ENCODE measurements around the gene NEDD8.

Gene NEDD8

DNA sequence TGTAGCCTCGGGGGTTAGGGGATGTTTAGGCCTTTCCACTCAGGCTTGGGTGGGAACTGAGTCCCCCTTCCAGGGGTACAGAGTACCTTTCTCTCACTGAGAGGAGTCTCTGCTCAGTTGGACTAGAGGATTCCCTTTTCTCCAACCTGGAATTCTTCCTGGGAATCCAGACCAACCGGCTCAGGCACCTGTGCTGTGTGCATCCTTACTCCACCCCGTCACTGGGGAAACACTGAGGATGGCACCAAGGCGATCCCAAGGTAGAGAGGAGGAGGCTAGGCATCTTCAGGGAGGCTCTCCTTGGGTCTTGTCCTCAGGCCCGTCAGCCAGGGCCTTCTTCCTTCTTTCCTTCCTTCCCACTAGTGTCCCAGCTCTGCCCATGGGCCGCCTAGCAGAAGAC is 31.7 kb upstream of the NEDD8 start:
- DNase-seq (ENCODE audit: low spot score), result no peak

DNA sequence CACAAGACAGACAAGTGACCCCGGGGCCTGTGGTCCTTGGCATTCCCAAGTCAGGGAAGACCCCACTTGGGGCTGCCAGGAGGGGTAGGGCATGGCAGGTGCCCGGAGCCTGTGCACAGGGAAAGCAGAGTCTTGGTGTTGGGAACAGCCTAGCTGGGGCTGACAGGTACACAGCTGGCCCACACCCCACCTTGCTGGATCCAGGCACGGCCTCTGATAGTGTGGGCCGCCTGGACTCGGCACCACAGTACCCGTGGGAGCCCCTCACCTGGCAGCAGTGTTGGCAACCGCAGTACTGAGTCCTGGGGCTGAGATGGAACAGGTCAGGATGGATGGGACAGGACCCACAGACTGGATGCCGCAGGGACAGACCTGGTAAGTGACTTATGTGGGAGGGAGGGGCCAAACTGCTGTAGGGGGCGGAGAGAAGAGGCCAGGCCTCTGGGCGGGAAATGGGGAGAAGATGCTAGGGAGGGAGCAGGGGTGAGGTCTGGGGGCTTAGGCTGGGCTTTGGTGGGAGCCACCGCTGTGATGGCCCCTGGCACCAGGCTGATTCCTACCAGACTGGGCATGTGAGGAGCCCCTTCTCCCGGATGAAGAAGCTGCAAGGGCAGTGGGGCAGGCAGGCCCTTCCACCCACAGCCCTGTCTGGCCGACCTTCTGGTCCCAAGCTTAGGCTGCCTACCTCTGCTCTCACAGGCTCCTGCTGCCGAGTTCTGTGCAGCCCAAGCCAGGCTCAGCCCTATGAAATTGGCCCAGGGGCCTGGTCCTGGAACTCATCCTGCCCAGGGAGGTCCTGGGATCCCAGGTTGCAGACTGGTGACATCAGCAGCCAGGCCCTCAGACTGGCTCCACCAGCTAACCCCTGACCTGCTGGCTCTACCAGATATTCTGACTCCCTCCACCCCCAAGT is 30.9 kb upstream of the NEDD8 start, which contains the start of gene TGM1:
TSS of gene TGM1 (minus strand) at position 357 of the 913 bp plus-strand sequence. CDS start 825 bp downstream, outside the sequence.
- no peak for DNase-seq (ENCODE audit: low spot score)

- no peak for DNase-seq (ENCODE audit: low spot score)
Measured at GRCh38 chr14:24261969-24262327, 29.8 kb upstream of the NEDD8 start.

DNA sequence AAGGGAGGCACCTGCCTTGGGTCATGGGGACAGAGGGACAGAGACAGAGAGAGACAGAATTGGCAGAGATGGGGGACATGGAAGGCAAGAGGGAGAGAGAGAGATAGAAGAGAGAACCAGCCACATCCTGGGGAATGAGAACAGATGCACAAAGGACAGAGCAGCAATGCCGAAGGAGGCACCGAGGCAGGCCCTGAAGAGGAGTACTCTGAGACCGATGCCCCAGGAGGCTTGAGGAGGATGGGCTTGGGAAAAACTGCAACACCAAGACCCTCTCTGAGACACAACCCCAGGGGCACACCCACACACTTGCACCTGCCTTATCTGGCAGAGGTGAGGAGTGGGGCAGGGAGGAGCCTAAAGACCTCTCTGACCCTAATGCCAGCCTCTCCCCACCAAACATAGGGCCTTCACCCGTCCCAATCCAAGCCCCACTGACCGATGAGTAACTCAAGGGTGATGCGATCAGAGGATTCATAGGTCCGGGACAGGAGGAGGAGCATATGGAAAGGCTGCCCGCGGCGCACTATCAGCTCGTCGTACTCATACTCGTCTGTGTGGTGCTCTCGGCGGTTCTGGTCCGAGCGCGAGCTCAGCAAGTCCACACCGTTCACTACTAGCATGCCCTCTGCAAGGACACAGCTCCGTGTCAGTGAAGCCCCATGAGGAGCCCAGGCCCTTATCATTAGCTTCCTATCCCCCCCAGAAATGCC is 29.2 kb upstream of the NEDD8 start:
- DNase-seq (ENCODE audit: low spot score), result no peak

GRCh38 chr14:24260780-24261157 is 28.6 kb upstream of the NEDD8 start:
- no peak for DNase-seq (ENCODE audit: low spot score)

- DNase-seq (ENCODE audit: low spot score), result no peak
Measured at GRCh38 chr14:24260026-24260779, 28.0 kb upstream of the NEDD8 start.

GRCh38 chr14:24259282-24260025 is 27.3 kb upstream of the NEDD8 start:
- DNase-seq (ENCODE audit: low spot score), result peak; percentile 78

- no peak for DNase-seq (ENCODE audit: low spot score)
Measured at GRCh38 chr14:24258548-24259265, 26.5 kb upstream of the NEDD8 start.

DNA sequence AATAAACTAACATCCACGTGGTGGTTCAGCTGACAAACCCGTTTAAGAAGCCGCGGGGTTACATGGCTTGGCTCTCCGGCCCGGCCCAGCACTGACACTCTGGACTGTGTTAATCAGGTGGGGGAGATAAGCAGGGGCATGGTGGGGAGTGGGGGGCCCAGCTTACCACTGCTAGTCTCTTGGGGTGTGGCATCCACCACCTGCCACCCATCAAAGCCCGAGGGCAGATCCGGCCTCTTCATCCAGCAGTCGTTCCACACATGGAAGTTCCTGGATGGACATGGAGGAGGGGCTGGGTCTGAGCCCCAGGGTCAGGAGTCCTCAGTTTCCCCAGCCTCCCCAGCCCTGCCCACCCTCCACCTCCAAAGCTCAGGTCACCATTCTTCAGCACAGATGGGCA is 26.0 kb upstream of the NEDD8 start:
- DNase-seq (ENCODE audit: low spot score), result no peak

DNA sequence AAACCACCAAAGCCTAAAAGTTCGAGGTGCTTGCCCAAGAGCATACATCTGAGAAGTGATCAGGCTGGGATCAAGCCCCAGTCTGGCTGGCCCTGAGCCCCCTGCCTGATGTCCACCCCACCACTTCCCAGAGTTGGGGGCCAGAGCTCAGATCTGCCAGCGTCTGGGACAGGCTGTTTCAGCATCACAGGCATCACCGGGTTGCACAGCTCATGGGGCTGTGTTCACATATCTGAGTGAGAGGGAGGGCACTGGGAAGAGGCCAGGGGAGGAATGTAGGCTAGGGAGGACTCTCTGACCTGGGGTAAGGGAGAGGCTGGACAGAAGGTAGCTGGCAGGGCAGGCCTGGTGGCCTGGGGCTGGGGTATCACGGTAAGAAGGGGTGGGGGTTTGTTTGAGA is 24.8 kb upstream of the NEDD8 start:
- DNase-seq (ENCODE audit: low spot score), result no peak

DNA sequence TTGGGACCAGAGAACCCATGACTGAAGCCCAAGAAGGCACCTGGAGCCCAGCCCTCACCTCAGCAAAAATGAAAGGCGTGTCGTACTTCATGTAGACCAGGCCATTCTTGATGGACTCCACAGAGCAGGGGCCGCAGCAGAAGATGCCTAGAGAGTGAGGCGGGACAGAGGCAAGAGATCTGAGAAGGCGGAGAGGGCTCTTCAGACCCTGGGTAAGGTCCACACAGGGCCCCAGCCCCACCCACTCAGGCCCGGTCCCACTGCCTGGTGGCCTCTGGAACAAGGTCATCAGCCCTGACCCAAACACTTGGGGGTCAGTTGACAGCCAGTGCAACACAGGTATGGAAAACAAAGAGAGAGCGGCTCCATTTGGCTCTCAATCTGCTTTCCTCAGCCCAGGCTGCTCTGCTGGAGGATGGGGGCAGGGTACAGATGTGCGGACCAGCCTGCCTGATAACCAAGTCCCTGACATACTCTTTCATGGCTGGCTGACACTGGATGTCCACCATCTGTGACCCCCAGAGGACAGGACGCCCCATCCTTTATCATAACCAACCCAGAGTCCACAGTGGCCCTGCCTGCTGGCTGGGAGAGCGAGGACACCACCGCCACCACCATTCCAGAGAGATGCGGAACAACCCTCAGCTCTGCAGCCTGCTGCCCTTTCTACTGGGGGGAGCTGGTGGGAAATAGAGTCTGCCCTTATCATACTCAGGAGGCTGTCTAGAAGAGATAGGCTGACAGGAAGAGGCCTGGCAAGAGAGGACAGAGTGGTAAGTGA is 24.0 kb upstream of the NEDD8 start:
- DNase-seq (ENCODE audit: low spot score), result no peak

DNA sequence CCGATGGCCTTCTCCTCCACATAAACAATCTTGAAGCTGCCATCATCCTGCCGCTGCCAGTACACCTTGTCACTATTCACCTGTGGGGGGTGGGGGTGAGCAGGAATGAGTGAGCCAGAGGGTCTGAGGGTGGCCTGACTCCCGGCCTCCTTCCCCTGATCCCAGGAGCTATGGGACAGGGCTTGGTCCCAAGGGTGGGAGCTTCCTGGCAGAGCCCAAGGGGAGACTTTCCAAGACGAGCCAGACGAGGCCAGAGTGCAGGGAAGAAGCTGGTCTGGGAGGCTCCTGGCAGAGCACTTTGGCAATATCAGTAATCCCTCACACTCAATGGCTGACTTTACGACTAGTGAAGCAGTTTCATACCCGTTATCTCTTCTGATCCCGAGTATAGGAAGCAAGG is 23.3 kb upstream of the NEDD8 start:
- no peak for DNase-seq (ENCODE audit: low spot score)

DNA sequence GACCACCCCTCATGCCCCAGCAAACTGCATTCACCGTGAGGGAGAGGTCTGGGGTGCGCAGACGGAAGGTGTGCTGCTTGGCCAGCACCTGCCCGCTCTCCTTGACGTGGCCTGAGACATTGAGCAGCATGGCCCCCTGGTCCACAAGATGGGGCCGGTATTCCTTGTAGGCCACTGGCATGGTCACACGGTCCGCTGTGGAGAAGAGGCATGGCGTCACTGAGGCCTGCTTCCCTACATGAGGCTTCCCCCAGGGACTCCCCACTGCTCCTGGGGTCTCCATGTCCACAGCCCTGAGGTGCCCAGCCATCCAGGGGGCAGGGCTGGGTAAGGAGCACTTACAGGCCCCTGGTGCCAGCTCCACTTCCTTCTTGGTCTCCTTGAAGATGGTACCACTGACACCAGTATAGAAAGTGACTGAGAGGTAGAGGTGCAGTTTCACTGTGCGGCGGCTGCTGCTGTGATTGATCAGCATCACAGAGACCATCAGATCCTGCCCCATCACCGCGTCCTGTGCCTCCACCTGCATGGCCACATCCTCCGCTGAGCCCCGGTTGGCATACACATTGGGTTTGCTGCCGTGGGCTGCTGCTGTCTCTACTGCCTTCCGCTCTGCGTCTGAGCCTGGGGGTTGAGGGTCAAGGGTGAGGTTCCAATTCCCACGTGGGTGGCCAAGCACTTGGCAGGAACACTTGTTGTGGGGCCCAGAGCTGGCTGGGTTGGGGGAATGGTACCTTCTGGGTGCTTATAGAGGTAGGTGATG is 22.6 kb upstream of the NEDD8 start:
- DNase-seq (ENCODE audit: low spot score), result no peak

DNA sequence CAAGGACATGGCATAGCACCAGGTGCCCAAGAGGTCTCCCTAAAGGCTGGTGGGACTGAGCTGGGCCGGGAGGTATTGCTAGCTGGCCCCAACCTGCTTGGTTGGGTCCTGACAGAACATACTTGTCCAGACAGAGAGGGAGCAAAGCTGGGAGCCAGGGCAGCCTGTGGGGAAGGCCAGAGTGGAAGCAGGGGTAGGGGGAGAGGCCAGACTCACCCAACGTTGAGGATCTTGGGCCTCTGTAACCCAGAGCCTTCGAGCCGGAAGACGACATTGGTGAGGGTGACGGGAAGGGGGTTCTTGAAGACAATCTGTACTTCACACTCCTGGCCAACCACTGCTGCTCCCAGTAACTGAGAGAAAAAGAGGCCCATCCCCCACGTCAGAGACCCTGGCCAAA is 21.8 kb upstream of the NEDD8 start:
- DNase-seq (ENCODE audit: low spot score), result no peak

DNA sequence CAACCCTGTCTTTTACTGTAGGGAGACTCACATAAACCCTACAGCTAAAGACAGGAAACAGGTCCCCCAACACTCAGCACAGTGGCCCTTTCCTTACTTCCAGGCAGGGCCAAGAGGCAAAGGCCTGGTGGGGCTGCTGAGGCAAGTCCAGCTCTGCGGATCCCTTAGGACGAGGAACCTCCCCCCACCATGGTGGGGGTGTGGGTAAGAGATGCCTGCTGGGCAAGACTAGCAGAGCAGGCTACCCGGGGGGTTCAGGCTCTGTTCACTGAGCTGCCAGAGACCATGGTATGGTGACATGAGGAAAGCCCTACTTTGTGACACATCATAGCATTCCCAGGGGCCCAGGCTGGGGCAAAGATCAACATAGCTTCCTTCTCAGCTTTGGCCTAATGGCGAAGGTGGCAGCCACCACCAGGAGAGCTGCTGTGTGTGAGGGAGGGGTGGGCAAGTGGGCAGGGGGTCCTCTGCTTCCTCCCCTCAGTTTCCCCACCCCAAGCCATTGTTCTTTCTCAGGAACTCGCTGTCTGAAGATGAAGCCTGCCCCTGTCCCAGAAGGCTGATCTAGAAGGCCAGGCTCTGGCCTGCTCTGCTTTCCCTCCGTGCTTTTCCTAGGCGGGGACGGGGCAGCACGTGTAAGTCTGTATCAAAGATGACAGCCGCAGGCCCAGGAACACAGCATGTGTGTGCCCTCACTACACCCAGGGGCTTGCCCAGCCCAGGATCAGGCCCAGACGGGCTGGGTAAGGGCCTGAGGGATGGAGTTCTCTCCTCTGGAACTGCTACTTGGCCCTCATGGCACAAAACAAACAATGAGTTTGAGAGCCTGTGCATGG is 20.3 kb upstream of the NEDD8 start:
- no peak for DNase-seq (ENCODE audit: low spot score)

DNA sequence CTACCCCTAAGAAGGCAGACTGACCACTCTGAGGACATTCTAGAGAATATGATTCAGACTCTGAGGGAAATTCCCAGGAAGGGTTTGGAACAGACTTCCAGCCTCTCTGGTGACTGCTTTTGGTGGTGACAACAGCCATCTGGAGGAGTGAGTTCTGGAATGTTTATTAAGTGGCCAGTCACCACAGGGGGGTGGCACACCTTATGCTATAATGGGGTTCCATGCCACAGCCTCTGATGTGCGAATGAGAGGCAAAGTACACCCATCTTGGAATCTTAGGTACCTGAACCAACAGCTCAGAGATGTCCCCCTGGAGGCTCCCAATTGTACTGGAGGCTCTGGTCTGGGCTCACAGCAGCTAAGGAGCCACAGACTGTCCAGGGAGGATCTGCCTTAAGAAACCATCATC is 19.7 kb upstream of the NEDD8 start:
- DNase-seq (ENCODE audit: low spot score), result peak; percentile 53

DNA sequence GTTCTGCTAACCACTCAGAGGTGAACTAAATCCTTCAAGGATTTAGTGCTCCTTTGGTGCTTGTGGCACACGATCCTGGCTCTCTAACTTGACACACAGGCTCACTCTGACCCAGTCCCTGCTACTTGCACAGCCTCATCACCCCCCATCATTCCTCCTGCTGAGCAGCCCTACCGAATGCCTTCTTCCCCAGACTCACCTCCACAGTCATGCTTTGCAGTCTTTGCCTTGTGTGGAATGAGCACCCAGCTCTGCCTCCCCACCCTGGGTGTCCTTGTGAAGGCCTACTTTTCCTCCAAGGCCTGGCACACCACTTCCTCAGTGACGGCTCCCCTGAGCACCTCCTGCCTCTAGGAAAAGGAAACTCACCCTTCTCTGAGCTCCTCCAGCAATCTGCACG is 18.2 kb upstream of the NEDD8 start:
- DNase-seq (ENCODE audit: low spot score), result no peak

- no peak for DNase-seq (ENCODE audit: low spot score)
Measured at GRCh38 chr14:24249230-24250021, 17.3 kb upstream of the NEDD8 start.
